ENCODE results near the gene ANKFY1.

Gene ANKFY1

DNA sequence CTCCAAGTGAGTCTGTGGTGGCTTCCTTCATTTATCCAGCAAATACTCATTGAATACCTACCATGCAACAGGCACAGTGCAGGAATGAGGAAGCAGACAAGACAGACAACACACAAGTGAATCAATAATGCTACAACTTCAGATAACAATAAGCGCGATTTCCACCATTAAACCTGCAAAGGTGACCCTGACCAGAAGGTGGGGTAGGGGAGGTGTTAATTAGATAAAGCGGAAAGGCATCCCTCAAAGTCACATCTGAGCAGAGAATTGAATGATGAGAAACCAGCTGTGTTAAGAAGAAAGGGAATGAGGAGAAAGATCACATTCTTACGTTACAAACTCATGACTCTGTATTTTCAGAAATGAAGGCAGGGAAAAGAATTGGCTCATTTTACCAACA is 147.3 kb downstream of the ANKFY1 start:
- Histone ChIP-seq H3K27me3 (ENCODE audit: insufficient read depth, low read depth, severe bottlenecking) (no peaks in the 10 kb centered on the region), H3K36me3 (peaks cover 77% of the 10 kb centered on the region), H3K27ac (no peak overlapping the region), H3K4me3 (ENCODE audit: low read depth, low read length) (no peak overlapping the region), H3K9me3 (ENCODE audit: severe bottlenecking) (no peaks in the 10 kb centered on the region)
- TF ChIP-seq, protein P1, sequence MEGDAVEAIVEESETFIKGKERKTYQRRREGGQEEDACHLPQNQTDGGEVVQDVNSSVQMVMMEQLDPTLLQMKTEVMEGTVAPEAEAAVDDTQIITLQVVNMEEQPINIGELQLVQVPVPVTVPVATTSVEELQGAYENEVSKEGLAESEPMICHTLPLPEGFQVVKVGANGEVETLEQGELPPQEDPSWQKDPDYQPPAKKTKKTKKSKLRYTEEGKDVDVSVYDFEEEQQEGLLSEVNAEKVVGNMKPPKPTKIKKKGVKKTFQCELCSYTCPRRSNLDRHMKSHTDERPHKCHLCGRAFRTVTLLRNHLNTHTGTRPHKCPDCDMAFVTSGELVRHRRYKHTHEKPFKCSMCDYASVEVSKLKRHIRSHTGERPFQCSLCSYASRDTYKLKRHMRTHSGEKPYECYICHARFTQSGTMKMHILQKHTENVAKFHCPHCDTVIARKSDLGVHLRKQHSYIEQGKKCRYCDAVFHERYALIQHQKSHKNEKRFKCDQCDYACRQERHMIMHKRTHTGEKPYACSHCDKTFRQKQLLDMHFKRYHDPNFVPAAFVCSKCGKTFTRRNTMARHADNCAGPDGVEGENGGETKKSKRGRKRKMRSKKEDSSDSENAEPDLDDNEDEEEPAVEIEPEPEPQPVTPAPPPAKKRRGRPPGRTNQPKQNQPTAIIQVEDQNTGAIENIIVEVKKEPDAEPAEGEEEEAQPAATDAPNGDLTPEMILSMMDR (IDR thresholded peaks at IDR 0.05; ENCODE audit: low read depth, low read length): no peak
- no peak for DNase-seq
